Liver (tissue), 9 donors: ENCODE results near the gene ROR1. TPM values are rescaled to one million over a fixed set of nuclear protein-coding genes. Genes with fewer than 3 reads are reported as not detected.

Source experiments
- DNase-seq: peaks from one replicate; pipeline ENCODE4 v3.0.0-alpha.2; 2017; ENCODE audit warnings: low spot score
- H3K27ac ChIP-seq, 2 donors: one replicate each; pipeline ENCODE4 v1.7.0; 2013; ENCODE audit warnings: inconsistent platforms in 2 of 2, low read length in 2 of 2, control low read depth in 1 of 2, low read depth in 1 of 2, mild to moderate bottlenecking in 1 of 2
- H3K27me3 ChIP-seq, 4 donors: one replicate each; pipeline versions ENCODE4 v1.6.1 to v1.7.0; 2013; ENCODE audit warnings: low read length in 3 of 4, inconsistent platforms in 1 of 4, mild to moderate bottlenecking in 1 of 4, moderate library complexity in 1 of 4; ENCODE audit not compliant: control insufficient read depth in 4 of 4, insufficient read depth in 4 of 4
- H3K36me3 ChIP-seq, 4 donors: one replicate each; pipeline versions ENCODE4 v1.6.1 to v1.7.0; 2013; ENCODE audit warnings: low read length in 3 of 4, mild to moderate bottlenecking in 3 of 4, low read depth in 1 of 4, moderate library complexity in 1 of 4; ENCODE audit not compliant: control insufficient read depth in 4 of 4, insufficient read depth in 3 of 4
- H3K4me1 ChIP-seq, 4 donors: one replicate each; pipeline versions ENCODE4 v1.6.1 to v1.7.0; 2013; ENCODE audit warnings: low read length in 3 of 4, mild to moderate bottlenecking in 3 of 4, moderate library complexity in 1 of 4; ENCODE audit not compliant: control insufficient read depth in 4 of 4, insufficient read depth in 4 of 4
- H3K4me3 ChIP-seq, 3 donors: one replicate each; pipeline versions ENCODE4 v1.6.1 to v1.7.0; 2013; ENCODE audit warnings: low read length in 3 of 3, control low read depth in 1 of 3, low read depth in 1 of 3, mild to moderate bottlenecking in 1 of 3
- H3K9ac ChIP-seq, 2 donors: one replicate each; pipeline ENCODE4 v1.7.0; 2013; ENCODE audit warnings: low read length in 2 of 2, mild to moderate bottlenecking in 2 of 2, moderate library complexity in 2 of 2, control low read depth in 1 of 2, low read depth in 1 of 2
- H3K9me3 ChIP-seq, 4 donors: one replicate each; pipeline versions ENCODE4 v1.6.1 to v1.7.0; 2013; ENCODE audit warnings: low read length in 3 of 4; ENCODE audit not compliant: control insufficient read depth in 4 of 4
- EGR1 ChIP-seq, 2 donors: IDR thresholded peaks; 2 replicates each; pipeline ENCODE4 v1.6.1; 2016 to 2018; ENCODE audit warnings: antibody characterized with exemption in 2 of 2, low read depth in 2 of 2
- FOXA1 ChIP-seq: IDR thresholded peaks from 2 replicates; pipeline ENCODE4 v1.6.1; 2016; ENCODE audit warnings: antibody characterized with exemption
- FOXA2 ChIP-seq: IDR thresholded peaks from 2 replicates; pipeline ENCODE4 v1.6.1; 2016; ENCODE audit warnings: antibody characterized with exemption
- GABPA ChIP-seq, 2 donors: IDR thresholded peaks in 1 of 2; conservative IDR thresholded peaks in 1 of 2; 2 replicates each; pipeline ENCODE4 v1.6.1; 2016; ENCODE audit warnings: antibody characterized with exemption in 2 of 2, mild to moderate bottlenecking in 1 of 2, moderate library complexity in 1 of 2
- HNF4A ChIP-seq, 2 donors: conservative IDR thresholded peaks; 2 replicates each; pipeline ENCODE4 v1.6.1; 2016; ENCODE audit warnings: antibody characterized with exemption in 2 of 2, mild to moderate bottlenecking in 2 of 2
- HNF4G ChIP-seq: IDR thresholded peaks from 2 replicates; pipeline ENCODE4 v1.6.1; 2016; ENCODE audit warnings: antibody characterized with exemption
- JUND ChIP-seq, 2 donors: IDR thresholded peaks; 2 replicates each; pipeline ENCODE4 v1.6.1; 2016; ENCODE audit warnings: antibody characterized with exemption in 2 of 2
- NR2F2 ChIP-seq: IDR thresholded peaks from 2 replicates; pipeline ENCODE4 v1.6.1; 2016; ENCODE audit warnings: antibody characterized with exemption
- RAD21 ChIP-seq, 2 donors: IDR thresholded peaks; 2 replicates each; pipeline ENCODE4 v1.6.1; 2016; ENCODE audit warnings: antibody characterized with exemption in 2 of 2, mild to moderate bottlenecking in 2 of 2
- RXRA ChIP-seq, 2 donors: IDR thresholded peaks; 2 replicates each; pipeline ENCODE4 v1.6.1; 2017 to 2018; ENCODE audit warnings: antibody characterized with exemption in 2 of 2, mild to moderate bottlenecking in 1 of 2
- SP1 ChIP-seq: IDR thresholded peaks from 2 replicates; pipeline ENCODE4 v1.6.1; 2018; ENCODE audit warnings: antibody characterized with exemption, mild to moderate bottlenecking
- TAF1 ChIP-seq: conservative IDR thresholded peaks from 2 replicates; pipeline ENCODE4 v1.6.1; 2016; ENCODE audit warnings: antibody characterized with exemption, mild to moderate bottlenecking
- YY1 ChIP-seq: IDR thresholded peaks from 2 replicates; pipeline ENCODE4 v1.6.1; 2016; ENCODE audit warnings: antibody characterized with exemption, mild to moderate bottlenecking
- WGBS: extraction: QIAGEN DNeasy Blood & Tissue Kit; methylation state at CpG from one replicate; pipeline ENCODE4 v1.1.7; 2013; 5-methylcytosine and 5-hydroxymethylcytosine counted together
- polyA plus RNA-seq, 2 donors: library from polyadenylated mRNA; stranded (reverse) in 1 of 2; unstranded in 1 of 2; fragments of 200-250 nt in 1 of 2; fragments of >200 nt in 1 of 2; fragmentation: Nextera tagmentation in 1 of 2; extraction: Ambion mirVana in 1 of 2; gene quantifications; one replicate each; pipeline versions ENCODE4 v1.2.1 to v1.2.3, GENCODE V29; 2013 to 2015
- total RNA-seq, 2 donors: library from RNA; depleted of rRNA; stranded (reverse); fragments of >200 nt; gene quantifications; one replicate each; pipeline ENCODE4 v1.2.3, GENCODE V29; 2014
- TF ChIP-seq, protein P1 (sequence below): fragments of 150-350 bp; IDR thresholded peaks from 2 replicates; pipeline ENCODE4 v1.5.1; 2017; ENCODE audit warnings: improper control_type of control experiment, low read depth, low read length; ENCODE audit not compliant: missing input control
- TF ChIP-seq, protein P2 (sequence below): IDR thresholded peaks from 2 replicates; pipeline ENCODE4 v1.6.1; 2016; ENCODE audit warnings: antibody characterized with exemption, mild to moderate bottlenecking
- TF ChIP-seq, protein P3 (sequence below): IDR thresholded peaks from 2 replicates; pipeline ENCODE4 v1.6.1; 2016; ENCODE audit warnings: antibody characterized with exemption
- TF ChIP-seq, protein P4 (sequence below): IDR thresholded peaks from 2 replicates; pipeline ENCODE4 v1.6.1; 2016; ENCODE audit warnings: antibody characterized with exemption
- TF ChIP-seq, protein P5 (sequence below): IDR thresholded peaks from 2 replicates; pipeline ENCODE4 v1.6.1; 2016; ENCODE audit warnings: antibody characterized with exemption
- donor health status: healthy.
- donor health status: healthy.
- donor health status: healthy.
- donor health status: healthy.
- donor health status: healthy.

ROR1 gene
- total and polyA plus RNA-seq, 4 donors: 0.15 to 0.98 (median 0.37) TPM

DNA sequence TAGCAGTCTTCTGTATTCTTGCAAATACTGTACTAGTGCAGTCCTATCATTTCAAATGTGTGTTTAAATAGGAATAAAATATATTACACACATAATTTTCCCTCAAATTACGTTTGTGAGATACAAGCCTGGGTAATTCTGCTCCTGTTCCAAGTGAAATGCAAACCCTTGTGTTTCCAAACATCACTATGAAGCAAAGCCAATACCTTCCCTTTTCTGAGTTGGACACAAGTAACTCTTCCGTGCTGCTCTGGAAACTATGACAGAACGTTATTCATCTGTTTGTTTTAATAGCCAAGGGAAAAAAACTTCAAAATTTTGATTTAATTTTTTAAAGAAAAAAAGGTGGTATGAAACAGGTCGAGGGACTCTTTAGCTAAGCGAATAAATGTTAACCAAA, 355.9 kb downstream of the ROR1 start:
- Histone ChIP-seq H3K4me3 (no peak overlapping the region), H3K9me3 (no peaks in the 10 kb centered on the region), H3K27ac (no peak overlapping the region), H3K9ac (no peak overlapping the region), H3K4me1 (no peaks in the 10 kb centered on the region), H3K36me3 (no peaks in the 10 kb centered on the region), H3K27me3 (no peaks in the 10 kb centered on the region)
- TF ChIP-seq HNF4A (conservative IDR thresholded peaks at IDR 0.05) (no peak), GABPA (IDR thresholded peaks at IDR 0.05 in 1 of 2, conservative IDR thresholded peaks at IDR 0.05 in 1 of 2) (no peak), SP1 (no peak), RAD21 (IDR thresholded peaks at IDR 0.05) (no peak), FOXA2 (no peak), NR2F2 (no peak), YY1 (no peak), HNF4G (no peak), FOXA1 (no peak), TAF1 (no peak), JUND (IDR thresholded peaks at IDR 0.05) (no peak), EGR1 (IDR thresholded peaks at IDR 0.05; ENCODE audit: low read depth in 2 of 2) (no peak), RXRA (IDR thresholded peaks at IDR 0.05) (no peak)
- TF ChIP-seq, protein P1, sequence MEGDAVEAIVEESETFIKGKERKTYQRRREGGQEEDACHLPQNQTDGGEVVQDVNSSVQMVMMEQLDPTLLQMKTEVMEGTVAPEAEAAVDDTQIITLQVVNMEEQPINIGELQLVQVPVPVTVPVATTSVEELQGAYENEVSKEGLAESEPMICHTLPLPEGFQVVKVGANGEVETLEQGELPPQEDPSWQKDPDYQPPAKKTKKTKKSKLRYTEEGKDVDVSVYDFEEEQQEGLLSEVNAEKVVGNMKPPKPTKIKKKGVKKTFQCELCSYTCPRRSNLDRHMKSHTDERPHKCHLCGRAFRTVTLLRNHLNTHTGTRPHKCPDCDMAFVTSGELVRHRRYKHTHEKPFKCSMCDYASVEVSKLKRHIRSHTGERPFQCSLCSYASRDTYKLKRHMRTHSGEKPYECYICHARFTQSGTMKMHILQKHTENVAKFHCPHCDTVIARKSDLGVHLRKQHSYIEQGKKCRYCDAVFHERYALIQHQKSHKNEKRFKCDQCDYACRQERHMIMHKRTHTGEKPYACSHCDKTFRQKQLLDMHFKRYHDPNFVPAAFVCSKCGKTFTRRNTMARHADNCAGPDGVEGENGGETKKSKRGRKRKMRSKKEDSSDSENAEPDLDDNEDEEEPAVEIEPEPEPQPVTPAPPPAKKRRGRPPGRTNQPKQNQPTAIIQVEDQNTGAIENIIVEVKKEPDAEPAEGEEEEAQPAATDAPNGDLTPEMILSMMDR: no peak
- TF ChIP-seq, protein P2, sequence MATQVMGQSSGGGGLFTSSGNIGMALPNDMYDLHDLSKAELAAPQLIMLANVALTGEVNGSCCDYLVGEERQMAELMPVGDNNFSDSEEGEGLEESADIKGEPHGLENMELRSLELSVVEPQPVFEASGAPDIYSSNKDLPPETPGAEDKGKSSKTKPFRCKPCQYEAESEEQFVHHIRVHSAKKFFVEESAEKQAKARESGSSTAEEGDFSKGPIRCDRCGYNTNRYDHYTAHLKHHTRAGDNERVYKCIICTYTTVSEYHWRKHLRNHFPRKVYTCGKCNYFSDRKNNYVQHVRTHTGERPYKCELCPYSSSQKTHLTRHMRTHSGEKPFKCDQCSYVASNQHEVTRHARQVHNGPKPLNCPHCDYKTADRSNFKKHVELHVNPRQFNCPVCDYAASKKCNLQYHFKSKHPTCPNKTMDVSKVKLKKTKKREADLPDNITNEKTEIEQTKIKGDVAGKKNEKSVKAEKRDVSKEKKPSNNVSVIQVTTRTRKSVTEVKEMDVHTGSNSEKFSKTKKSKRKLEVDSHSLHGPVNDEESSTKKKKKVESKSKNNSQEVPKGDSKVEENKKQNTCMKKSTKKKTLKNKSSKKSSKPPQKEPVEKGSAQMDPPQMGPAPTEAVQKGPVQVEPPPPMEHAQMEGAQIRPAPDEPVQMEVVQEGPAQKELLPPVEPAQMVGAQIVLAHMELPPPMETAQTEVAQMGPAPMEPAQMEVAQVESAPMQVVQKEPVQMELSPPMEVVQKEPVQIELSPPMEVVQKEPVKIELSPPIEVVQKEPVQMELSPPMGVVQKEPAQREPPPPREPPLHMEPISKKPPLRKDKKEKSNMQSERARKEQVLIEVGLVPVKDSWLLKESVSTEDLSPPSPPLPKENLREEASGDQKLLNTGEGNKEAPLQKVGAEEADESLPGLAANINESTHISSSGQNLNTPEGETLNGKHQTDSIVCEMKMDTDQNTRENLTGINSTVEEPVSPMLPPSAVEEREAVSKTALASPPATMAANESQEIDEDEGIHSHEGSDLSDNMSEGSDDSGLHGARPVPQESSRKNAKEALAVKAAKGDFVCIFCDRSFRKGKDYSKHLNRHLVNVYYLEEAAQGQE: no peak
- TF ChIP-seq, protein P3, sequence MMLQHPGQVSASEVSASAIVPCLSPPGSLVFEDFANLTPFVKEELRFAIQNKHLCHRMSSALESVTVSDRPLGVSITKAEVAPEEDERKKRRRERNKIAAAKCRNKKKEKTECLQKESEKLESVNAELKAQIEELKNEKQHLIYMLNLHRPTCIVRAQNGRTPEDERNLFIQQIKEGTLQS: no peak
- TF ChIP-seq, protein P4, sequence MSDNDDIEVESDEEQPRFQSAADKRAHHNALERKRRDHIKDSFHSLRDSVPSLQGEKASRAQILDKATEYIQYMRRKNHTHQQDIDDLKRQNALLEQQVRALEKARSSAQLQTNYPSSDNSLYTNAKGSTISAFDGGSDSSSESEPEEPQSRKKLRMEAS: no peak
- TF ChIP-seq, protein P5, sequence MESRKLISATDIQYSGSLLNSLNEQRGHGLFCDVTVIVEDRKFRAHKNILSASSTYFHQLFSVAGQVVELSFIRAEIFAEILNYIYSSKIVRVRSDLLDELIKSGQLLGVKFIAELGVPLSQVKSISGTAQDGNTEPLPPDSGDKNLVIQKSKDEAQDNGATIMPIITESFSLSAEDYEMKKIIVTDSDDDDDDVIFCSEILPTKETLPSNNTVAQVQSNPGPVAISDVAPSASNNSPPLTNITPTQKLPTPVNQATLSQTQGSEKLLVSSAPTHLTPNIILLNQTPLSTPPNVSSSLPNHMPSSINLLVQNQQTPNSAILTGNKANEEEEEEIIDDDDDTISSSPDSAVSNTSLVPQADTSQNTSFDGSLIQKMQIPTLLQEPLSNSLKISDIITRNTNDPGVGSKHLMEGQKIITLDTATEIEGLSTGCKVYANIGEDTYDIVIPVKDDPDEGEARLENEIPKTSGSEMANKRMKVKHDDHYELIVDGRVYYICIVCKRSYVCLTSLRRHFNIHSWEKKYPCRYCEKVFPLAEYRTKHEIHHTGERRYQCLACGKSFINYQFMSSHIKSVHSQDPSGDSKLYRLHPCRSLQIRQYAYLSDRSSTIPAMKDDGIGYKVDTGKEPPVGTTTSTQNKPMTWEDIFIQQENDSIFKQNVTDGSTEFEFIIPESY: no peak
- DNase-seq: no peak
- 81% methylated on average over 5 of the region's 5 CpGs for WGBS
